Lower leg skin (tissue), 4 donors: ENCODE measurements around the gene CALN1. TPM values are rescaled to one million over a fixed set of nuclear protein-coding genes. Genes with fewer than 3 reads are reported as not detected.

Source experiments
- DNase-seq, 2 donors: peaks; one replicate each; pipeline ENCODE4 v3.0.0-alpha.2; 2019; ENCODE audit warnings: low spot score in 2 of 2
- H3K4me3 ChIP-seq: fragments of 200-600 bp; sonication (generic); 2 replicates; pipeline ENCODE4 v1.5.1; 2017; ENCODE audit warnings: mild to moderate bottlenecking, low read depth; ENCODE audit not compliant: poor library complexity, severe bottlenecking
- POLR2A ChIP-seq, 2 donors: fragments of 450-650 bp; IDR thresholded peaks; one replicate each; pipeline ENCODE4 v1.6.1; 2016 to 2017; ENCODE audit warnings: antibody characterized with exemption in 2 of 2, mild to moderate bottlenecking in 1 of 2, moderate library complexity in 1 of 2
- WGBS, 2 donors: methylation state at CpG; one replicate each; pipeline ENCODE4 v1.1.5; 2018; 5-methylcytosine and 5-hydroxymethylcytosine counted together
- intact Hi-C: fragments of 100-400 bp; cut with DNase I; formaldehyde crosslinking; loops from one replicate; pipeline ENCODE4 v1.15.0; 2023; ENCODE audit warnings: low total_unique reads
- total RNA-seq, 4 donors: library from RNA; depleted of rRNA; stranded (reverse); fragments of >200 nt; gene quantifications; one replicate each; pipeline ENCODE4 v1.1.0, GENCODE V29; 2016
- TF ChIP-seq, protein P1 (sequence below), 3 donors: fragments of 450-650 bp; IDR thresholded peaks; one replicate each; pipeline ENCODE4 v1.5.1; 2016; ENCODE audit warnings: antibody characterized with exemption in 3 of 3, mild to moderate bottlenecking in 3 of 3, moderate library complexity in 2 of 3

The CALN1 gene
- total RNA-seq, 4 donors from 2014 or later, result 2.3 to 11.2 (median 7.3) TPM

DNA sequence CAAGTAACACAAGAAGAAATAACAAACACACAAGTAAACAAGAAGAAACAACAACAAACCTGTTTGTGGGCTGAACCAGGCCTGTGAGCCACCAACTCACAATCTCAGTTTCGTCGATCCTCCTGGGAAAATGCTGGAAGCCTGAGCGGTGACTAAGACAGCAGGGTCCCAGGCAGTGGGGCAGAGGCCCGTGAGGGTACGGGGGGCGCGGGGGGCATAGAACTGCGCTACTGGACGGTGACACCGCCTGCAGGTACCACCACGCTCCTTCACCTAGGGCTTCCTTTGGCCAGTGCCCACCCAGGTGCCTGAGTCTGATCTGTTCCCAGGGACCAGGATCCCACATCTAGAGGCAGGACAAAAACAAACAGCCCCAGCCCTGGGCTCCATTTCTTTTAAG is 3.4 kb upstream of the CALN1 start:
- TF ChIP-seq, protein P1, sequence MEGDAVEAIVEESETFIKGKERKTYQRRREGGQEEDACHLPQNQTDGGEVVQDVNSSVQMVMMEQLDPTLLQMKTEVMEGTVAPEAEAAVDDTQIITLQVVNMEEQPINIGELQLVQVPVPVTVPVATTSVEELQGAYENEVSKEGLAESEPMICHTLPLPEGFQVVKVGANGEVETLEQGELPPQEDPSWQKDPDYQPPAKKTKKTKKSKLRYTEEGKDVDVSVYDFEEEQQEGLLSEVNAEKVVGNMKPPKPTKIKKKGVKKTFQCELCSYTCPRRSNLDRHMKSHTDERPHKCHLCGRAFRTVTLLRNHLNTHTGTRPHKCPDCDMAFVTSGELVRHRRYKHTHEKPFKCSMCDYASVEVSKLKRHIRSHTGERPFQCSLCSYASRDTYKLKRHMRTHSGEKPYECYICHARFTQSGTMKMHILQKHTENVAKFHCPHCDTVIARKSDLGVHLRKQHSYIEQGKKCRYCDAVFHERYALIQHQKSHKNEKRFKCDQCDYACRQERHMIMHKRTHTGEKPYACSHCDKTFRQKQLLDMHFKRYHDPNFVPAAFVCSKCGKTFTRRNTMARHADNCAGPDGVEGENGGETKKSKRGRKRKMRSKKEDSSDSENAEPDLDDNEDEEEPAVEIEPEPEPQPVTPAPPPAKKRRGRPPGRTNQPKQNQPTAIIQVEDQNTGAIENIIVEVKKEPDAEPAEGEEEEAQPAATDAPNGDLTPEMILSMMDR (IDR thresholded peaks at IDR 0.05), result no peak
- TF ChIP-seq POLR2A (IDR thresholded peaks at IDR 0.05), result no peak
- 92 to 93% methylated on average over 11 of the region's 11 CpGs for WGBS, 2 donors
- DNase-seq, result no peak
- intact Hi-C loops, result loop anchor here (5.0 kb wide), 1 partner anchor 723 kb away; no protein-coding TSS in a partner anchor
- H3K4me3 ChIP-seq, result no peak overlapping the region

DNA sequence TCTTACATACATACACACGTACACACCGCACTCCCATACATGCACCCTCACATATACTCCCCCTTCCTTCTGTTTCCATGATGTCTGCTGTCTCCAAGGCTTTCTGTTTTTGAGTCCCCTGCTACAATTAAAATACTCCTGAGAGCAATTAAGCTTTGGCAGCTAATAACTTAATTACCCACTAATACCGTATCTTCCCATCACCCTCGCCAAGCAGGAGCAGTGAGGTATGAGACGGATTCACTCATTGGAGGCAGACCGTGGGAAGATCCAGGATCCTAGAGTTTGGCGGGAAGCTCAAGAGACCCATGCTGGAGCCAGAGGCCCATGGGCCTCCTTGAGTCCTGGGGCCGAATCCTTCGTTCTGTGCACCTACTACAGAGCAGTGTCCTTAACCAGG is 1.7 kb upstream of the CALN1 start:
- no peak for TF ChIP-seq POLR2A (IDR thresholded peaks at IDR 0.05)
- TF ChIP-seq, protein P1 (IDR thresholded peaks at IDR 0.05), result no peak
- intact Hi-C loops, result no loop called here
- H3K4me3 ChIP-seq, result no peak overlapping the region
- WGBS, 2 donors, result 78 to 82% methylated on average over 9 of the region's 9 CpGs
- DNase-seq, result no peak

DNA sequence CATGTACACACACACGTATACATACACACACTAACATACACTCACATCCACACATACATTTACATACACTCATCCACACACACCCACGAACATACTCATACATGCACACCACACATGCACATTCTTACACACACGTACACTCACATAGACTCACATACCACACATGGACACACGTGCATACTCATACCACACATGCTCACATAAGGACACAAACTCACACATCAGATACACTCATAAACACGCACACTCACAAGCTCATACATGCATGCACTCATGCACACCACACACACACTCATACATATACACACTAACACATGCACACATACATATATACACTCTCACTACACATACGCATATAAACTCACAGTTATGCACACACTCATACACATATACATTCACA is 1.2 kb upstream of the CALN1 start:
- no peak for DNase-seq
- no peak overlapping the region for H3K4me3 ChIP-seq
- 94% methylated on average over 6 of the region's 6 CpGs for WGBS, 2 donors
- TF ChIP-seq POLR2A (IDR thresholded peaks at IDR 0.05), result no peak
- TF ChIP-seq, protein P1 (IDR thresholded peaks at IDR 0.05), result no peak
- intact Hi-C loops, result no loop called here

DNA sequence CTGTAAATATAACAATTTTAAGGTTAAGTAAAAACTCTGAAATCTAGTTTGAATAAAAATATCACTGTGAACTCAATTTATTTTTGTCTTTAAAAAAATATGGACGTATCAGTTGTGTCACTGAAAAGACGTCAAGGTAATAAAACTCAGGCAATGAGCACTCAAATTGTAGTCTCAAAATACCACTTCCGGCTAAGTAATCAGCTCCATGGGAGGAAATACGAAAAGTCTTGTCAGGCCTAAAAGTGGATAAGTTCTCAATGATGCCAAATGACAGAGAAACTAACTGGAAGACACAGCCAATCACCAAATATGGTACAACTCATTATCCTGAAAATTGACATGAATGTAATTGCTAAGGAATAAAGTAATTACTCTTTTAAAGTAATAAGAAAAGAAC is 719 bp downstream of the CALN1 start:
- intact Hi-C loops, result no loop called here
- TF ChIP-seq, protein P1 (IDR thresholded peaks at IDR 0.05), result no peak
- no peak for TF ChIP-seq POLR2A (IDR thresholded peaks at IDR 0.05)
- no peak overlapping the region for H3K4me3 ChIP-seq
- WGBS, 2 donors, result 67 to 71% methylated on average over 4 of the region's 4 CpGs
- no peak for DNase-seq

DNA sequence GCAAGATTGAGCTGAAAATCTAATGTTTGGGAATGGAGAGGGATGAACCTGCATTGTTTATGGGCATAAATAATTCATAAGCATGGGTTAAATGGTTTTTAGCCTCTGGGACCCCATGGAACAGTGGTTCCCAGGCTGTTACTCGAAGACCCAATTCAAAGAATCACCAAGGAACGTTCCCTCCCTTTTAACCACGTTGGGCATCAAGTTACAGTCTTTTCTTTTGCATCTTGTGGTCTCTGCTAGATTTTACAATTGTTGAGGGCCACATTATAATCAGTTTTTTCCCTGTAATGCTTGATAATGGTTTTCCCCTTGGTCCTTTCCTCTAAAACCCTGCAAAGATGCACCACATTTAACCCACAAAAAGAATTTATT is 2.5 kb downstream of the CALN1 start:
- DNase-seq, result no peak
- TF ChIP-seq, protein P1 (IDR thresholded peaks at IDR 0.05), result no peak
- TF ChIP-seq POLR2A (IDR thresholded peaks at IDR 0.05), result no peak
- 37 to 46% methylated on average over 3 of the region's 3 CpGs for WGBS, 2 donors
- no peak overlapping the region for H3K4me3 ChIP-seq
- intact Hi-C loops, result no loop called here

DNA sequence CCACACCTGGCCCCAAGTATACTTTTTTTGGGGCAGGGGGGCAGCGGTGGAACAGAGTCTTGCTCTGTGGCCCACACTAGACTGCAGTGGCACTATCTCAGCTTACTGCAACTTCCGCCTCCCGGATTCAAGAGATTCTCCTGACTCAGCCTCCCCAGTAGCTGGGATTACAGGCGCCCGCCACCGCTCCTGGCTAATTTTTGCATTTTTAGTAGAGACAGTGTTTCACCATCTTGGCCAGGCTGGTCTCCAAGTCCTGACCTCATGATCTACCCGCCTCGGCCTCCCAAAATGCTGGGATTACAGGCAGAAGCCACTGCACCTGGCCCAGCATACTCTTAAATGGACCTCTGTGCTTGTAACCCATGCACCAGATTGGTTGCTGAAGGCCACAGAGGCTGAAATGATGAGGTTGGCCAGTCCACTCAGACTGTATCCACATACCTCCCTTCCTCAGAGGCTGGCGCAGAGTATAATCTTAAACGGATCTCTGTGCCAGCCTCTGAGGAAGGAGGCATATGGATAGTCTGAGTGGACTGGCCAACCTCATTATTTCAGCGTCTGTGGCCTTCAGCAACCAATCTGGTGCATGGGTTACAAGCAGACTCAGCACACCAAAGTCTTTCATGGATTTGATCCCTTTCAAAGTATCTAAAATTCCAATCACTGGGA is 3.0 kb downstream of the CALN1 start:
- intact Hi-C loops, result no loop called here
- TF ChIP-seq, protein P1 (IDR thresholded peaks at IDR 0.05), result no peak
- TF ChIP-seq POLR2A (IDR thresholded peaks at IDR 0.05), result no peak
- 94 to 97% methylated on average over 11 of the region's 11 CpGs for WGBS, 2 donors
- no peak for DNase-seq
- no peak overlapping the region for H3K4me3 ChIP-seq
